ENCODE measurements around the gene PLEK.
"Not testable (repeated sequence)": the region's sequence is repeated elsewhere in the genome, so short reads cannot be mapped to it uniquely, and the experiment has no call there.

PLEK gene, protein sequence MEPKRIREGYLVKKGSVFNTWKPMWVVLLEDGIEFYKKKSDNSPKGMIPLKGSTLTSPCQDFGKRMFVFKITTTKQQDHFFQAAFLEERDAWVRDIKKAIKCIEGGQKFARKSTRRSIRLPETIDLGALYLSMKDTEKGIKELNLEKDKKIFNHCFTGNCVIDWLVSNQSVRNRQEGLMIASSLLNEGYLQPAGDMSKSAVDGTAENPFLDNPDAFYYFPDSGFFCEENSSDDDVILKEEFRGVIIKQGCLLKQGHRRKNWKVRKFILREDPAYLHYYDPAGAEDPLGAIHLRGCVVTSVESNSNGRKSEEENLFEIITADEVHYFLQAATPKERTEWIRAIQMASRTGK

DNA sequence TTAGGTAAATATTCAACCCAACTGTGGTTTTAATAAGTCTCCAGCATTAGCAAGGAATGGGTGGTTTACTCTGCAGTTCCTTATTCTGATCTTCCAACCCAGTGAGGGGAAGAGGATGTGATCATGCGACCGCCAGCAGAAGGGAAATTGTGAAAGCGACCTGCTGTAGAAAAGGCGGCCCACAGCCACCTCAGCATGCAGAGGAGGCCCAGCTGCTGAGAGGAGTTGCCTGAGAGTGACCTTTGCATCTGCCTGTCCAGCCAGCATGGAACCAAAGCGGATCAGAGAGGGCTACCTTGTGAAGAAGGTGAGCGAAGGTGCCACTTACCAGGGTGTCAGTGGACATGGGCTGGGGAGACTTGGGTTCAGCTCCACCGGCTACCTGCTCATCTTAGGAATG lies at the start of gene PLEK:
PLEK (plus strand) TSS at position 196 of the 400 bp plus-strand sequence; CDS start at position 266, 70 bp downstream.
- peak; percentile 30 for DNase-seq (ENCODE audit: low spot score)

DNA sequence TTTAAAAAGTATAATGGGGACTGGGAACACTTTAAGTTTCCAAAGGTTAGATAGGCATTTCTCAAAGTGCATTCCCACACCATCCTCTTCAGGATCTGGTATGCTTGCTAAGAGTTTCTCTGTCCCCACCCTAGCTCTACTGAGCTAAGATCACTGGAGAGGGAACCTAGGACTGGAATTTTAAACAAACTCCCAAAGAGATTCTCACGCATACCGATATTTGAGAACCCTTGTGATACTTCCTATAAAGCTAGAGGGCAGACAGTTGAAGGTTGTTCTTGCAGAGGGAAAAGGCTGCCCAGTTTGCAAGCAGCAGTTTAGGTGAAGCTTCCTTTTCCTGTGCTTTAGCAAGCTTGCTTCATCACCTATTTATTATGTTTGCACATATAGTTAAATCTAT lies 49.0 kb upstream of the PLEK start:
- no peak for DNase-seq (ENCODE audit: low spot score)

DNA sequence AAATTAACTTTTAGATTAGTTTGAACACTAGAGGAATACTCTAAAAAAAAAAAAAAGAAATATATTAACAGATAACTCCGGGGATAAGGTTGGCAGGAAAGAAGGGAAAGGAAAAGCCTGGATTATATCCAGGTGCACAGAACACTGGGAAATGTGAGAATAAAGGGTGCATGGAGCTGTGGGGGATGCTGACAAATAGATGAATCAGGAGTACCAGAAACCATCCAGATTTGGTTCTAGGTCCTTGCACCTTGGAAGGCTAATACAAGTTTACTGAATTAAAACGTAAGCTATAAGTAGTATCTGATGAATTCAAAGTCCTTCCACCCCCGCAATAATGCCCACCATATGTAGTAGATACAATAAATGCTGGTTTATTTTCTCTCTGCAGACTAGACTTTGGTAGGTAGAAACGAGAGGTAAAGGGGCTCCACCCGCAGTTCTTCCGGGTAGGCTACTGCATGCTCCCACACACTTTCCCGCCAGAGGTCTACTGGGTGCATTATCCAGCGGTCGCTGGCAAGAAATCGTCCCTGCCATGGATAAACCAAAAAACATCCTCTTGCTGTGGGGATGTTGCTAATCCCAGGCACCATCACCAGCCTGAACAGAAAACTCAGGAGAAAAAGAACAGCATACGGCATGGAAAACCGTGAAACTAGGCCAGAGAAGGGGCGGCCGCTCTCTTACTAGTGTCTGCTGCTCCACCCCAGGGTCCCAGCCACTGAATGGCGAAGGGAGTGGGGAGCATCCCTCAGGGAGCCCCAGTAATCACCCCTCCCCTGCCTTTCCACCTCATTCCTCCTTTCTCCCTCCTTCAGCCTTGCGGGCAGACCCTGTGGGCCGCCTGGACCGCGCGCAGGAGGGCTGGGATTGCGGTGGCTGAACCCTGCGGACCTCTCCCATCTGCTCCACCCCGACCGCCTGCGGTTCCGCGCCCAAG lies 46.8 kb upstream of the PLEK start:
- DNase-seq (ENCODE audit: low spot score), result no peak

DNA sequence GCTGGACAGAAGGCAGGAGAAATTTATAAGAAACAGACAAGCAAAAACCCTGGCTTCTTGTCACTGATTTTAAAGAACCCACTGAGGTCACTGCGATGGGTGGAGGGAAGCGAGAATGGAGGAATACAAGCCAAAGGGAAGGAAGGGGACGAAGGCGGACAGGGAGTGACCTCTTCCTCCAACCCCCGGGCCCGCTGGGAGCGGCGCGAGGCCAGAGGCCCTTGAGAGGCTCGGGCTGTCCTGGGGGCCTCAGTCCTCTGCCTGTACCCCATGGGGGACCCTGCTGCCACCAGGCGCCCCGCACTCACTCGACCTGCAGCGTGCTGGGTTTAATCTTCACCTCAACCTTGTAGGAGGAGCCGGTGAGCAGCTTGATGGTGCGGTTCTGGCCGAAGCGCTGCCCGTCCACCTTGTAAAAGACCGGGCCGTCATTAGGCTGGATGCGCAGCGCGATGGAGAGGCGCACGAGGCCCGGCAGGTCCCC lies 46.1 kb upstream of the PLEK start:
- DNase-seq (ENCODE audit: low spot score), result peak; percentile 16

DNA sequence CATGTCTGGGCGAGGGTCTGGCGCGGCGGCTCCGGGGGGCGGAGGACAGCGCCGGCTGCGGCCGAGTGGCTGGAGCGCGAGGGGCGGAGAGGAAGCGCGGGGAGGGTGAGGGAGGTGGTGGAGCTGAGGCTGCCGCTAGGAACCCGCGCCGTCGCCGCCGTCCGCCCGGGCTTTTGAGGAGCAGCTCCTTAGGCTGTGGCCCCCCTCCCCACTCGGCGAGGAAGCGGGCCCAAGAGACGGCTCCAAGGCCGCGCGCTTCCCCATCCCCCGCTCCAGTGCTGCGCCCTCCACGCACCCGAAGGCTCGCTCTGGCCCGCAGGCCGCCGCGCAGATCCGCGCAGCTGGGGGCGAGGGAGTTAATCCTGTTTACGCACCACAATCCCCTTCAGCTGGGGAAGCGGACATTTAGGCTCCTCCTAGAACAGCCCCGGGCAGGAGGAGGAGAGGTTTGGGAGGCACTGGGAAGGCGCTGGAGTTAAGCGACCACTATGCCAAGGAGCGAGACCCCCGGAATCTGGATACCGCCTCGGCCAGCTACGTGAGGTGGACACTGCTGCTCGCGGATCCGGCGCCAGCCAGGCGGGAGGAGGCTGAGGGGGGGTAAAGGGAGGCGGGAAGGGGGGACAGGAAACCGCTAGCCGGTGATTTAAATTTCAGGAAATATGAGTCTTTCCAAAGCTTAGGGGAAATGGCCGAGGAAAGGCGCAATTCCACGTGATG lies 45.5 kb upstream of the PLEK start, which contains the start of gene CNRIP1:
CNRIP1 (minus strand) TSS at position 552 of the 720 bp plus-strand sequence; CDS start at position 3, 549 bp downstream.
- peak; percentile 62 for DNase-seq (ENCODE audit: low spot score)

DNA sequence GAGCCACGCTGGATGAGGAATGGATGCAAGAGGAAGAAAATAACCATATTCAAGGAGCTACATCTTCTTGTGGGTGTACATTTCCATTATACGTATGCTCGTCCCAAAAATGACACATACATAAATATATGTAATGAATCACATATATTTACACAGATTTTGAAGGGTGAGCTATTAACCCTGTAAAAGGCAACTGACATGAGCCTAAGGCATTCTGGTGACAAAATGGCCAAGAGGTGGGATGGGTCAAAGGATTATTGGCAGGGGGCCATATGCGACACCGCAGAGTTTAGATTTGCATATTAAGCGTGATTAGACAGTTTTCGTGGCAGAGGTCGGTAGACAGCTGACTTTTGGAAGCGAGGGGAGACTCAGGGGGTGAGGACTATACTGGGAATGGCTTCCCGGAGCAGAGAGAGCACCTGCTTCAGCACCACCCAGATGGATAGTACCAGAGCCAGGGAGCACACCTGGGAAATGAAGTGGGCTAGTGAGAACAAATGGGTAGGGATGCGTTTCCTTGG lies 44.9 kb upstream of the PLEK start:
- no peak for DNase-seq (ENCODE audit: low spot score)

DNA sequence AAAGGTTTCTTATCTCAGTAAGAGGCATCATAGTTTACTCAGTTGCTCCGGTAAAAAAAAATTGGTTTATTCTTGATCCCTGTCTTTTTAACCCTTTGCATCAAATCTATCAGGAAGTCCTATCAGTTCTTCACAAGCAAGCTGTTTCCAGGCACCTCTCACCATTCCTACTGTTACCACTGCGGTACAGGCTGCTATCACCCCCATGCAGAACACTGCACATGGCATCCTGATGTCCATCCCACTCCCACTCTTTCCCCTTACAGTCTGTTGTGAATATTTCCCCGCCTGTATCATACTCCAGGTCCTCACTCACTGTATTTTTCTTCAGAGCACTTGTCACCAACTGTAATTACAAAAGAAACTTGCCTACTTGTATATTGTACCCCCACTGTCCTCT lies 40.0 kb upstream of the PLEK start:
- DNase-seq (ENCODE audit: low spot score), result no peak

DNA sequence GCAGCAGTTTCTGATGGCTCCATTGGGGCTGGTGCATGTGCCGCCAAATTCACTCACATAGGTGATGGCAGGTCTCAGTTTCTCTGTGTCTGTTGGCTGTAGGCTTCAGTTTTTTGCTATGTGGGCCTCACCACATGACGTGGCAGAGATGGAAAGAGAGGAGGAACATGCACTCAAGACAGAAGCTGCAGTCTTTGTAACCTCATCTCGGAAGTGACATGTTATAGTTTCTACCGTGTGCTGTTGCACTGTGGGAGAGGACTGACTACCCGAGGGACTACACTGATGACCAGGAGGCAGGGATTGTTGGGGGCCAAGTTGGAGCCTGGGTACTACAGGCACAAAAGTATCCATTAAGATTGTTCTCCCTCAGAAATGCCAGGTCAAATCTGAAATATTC lies 36.2 kb upstream of the PLEK start:
- DNase-seq (ENCODE audit: low spot score), result no peak

DNA sequence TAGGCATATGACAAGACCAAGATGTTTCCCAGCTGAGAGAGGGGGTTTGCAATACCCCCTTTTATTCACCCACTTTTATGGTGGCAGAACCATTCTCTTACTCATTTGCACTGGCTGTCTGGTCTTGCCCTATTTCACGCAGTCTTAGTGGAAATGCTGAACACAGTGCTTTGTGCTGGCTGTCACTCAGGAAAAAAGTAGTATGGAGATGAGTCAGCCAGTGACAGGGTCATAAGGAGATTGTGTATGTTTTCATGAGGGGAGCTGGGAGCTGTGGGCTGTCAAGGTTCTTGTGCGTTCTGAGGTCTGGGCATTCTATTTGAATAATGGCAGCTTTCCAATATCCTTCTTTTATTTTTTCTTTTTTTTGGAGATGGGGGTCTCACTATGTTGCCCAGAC lies 34.4 kb upstream of the PLEK start:
- no peak for DNase-seq (ENCODE audit: low spot score)

DNA sequence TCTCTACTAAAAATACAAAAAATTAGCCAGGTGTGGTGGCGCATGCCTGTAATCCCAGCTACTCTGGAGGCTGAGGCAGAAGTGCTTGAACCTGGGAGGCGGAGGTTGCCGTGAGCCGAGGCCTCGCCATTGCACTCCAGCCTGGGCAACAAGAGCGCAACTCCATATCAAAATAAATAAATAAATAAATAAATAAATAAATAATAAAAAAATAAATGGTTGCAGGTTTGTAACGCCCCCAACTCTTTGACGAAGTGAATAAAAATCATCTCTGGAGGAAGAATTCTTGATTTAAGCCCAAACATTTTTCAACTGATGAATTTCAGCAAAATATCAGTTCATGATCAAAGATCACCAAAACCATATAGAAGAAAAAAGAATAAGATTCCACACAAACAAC lies 32.1 kb upstream of the PLEK start:
- no peak for DNase-seq (ENCODE audit: low spot score)

DNA sequence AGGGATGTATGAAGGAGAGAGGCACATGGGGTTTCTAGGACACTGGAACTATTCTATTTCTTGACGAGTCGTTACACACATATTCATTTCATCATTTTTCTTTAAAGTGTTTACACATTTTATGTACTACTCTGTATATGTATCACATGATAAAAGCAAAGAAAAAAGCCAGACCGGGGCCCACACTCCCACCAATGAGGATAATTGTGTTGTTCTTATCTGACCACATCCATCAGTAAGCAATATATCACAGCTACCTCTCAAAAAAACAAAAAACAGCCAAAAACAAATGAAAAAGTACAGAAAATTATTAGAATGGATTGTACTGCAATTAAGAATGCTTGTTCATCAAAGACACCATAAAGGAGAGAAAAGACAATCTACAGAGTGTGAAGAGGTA lies 31.2 kb upstream of the PLEK start:
- no peak for DNase-seq (ENCODE audit: low spot score)

DNA sequence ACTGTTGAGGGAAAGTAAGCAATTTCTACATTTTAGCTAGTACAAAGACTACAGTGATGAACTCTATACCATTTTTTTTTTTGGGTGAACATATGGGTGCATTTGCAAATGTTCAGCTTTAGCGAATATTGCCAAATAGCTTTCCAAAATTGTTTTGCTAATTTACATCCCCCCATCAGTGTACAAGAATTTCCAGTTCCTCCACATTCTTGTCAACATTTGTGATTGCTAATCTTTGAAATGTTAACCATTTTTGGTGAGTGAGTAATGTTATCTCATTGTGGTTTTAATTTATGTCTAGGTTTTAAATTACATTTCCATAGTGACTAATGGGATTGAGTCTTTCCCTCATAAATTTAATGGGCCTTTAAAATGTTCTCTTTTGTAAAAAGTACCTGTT lies 28.9 kb upstream of the PLEK start:
- peak; percentile 44 for DNase-seq (ENCODE audit: low spot score)

DNA sequence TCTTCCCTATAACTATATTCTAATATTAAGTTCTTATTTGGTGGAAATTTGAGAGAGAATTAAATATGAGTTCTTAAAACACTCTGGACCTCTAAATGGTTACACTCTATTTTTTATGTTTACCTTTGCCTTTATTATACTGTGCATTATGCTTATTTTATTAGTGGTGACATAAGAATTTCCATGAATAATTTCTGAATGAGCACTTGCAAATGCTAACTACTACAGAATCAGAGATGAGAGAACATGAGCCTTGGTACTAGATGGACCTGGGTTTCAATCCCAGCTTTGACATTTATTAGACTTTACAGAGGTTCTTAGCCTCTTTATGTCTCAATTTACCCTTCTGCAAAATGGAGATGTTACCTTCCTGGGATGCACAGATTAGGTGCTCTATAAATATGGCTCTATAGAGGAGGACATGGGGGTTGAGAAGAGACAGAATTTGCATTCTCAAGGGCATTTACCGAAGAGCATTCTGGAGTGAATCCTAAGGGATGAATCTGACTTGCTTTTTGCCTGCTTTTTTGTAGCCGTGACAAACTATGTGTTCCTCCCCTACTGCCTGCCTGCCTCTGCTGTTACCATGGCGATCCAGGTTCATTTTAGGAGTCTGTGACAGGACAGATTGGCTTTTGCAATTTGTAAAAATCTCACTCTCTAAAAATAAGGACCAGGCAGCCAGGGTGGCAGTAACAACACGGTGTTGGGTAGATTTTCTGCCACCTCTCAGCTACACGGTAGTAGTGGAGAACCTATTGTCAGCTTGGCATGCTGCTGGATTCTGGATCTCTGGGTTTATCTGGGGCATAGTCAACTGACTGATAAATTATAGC lies 24.6 kb upstream of the PLEK start:
- no peak for DNase-seq (ENCODE audit: low spot score)

DNA sequence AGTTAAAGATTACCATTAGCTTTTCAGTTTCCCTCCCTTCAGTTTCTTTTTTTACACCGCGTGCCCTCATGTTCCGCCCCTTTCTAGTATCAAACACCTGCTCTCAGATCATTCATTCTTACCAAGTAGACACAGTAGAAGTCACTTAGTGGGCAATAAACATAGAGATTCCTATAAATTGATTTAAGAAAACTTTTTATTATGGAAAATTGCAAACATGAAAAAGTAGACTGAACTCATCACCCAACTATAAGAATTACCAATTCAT lies 24.1 kb upstream of the PLEK start:
- DNase-seq (ENCODE audit: low spot score), result no peak

DNA sequence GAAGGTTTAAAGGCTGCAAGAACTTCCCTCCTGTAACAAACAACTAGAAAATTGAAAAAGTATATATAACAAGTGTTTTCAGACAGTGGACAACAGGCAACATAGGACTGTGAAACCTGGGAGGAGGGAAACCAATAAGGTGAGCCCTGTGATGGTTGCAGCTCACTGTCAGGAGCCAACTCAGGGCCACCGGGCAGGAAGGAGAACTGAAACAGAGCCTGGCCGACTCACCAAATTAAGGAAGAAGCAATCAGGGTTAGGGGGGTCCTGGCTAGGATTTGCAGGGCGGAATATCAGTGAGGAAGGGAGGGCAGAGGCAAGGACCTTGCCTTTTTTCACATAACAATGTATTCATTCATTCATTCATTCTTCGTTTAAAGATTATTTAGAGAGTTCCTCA lies 23.5 kb upstream of the PLEK start:
- no peak for DNase-seq (ENCODE audit: low spot score)

DNA sequence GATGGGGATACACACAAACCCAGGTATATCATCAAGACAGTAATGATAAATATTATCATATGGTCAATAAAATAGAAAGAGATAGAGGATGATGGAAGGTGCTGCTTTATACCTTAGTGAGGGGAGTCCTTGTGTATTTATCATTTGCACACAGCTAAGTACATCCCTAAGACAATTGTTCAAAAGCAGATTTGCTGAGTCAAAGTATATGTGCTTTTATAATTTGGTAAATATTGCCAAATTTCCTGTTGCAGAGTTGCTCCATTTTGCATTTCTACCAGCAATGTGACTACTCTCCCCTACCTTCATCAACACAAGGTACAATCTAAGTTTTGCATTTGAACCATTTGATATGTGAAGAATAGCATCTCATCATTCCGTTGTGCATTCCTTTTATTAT lies 22.6 kb upstream of the PLEK start:
- DNase-seq (ENCODE audit: low spot score), result no peak

DNA sequence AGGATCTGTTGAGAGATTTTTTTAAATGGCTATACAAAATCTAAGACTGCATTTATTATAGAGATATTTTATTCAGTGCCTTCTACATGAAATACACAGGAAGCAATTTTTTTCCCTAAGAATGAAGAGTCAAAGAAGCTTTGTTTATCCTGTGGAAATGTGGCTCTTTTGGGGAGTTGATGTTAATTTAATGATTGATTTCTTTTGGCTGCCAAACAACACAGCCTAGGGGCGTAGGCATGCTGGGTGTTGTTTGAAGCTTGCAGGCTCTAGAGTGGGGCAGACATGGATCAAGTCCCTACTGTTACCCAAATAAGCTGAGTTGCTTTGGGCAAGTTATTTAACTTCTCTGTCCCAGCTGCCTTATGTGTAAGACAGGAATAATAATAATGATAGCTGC lies 21.1 kb upstream of the PLEK start:
- DNase-seq (ENCODE audit: low spot score), result no peak

DNA sequence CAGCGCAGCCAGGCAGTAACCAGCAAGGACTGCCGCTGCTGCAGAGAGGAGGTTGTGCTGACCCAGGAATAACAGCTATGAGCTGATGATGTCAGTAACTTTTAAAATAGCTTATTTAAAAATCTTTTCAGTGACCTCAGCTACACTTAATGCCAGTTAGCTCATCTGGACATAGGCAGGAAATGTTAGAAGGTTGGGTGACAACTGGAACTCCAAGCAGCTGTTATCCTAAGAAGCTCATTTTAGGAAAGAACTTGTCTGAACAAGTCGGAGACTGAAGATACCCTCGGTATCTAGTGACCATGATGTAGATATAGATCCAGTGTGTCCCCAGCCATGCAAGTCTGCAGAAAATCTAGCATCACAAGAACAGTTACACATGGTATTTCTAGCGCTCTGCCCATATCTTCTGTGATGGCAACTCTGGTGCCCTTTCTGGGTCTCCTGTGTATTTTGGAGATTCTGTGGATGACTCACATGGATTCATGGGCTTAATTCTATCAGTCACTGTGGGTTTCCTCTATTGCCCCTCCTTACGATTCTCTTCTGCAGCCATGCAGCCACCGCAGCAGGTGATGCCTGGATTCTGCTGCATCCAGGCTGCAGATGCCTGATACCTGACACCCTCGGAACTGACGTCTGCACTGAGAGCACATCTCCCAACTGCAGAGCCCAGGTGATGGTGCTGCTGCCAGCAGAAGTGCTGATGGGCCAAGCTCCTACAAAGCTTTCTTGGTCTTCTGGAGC lies 19.8 kb upstream of the PLEK start:
- no peak for DNase-seq (ENCODE audit: low spot score)

DNA sequence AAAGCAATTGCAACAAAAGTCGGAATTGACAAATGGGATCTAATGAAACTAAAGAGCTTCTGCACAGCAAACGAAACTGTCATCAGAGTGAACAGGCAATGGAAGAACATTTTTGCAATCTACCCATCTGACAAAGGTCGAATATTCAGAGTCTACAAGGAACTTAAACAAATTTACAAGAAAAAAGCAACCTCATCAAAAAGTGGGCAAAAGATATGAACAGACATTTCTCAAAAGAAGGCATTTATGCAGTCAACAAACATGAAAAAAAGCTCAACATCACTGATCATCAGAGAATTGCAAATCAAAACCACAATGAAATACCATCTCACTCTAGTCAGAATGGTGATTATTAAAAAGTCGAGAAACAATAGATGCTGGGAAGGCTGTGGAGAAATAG lies 16.0 kb upstream of the PLEK start:
- DNase-seq (ENCODE audit: low spot score), result not testable (repeated sequence)

DNA sequence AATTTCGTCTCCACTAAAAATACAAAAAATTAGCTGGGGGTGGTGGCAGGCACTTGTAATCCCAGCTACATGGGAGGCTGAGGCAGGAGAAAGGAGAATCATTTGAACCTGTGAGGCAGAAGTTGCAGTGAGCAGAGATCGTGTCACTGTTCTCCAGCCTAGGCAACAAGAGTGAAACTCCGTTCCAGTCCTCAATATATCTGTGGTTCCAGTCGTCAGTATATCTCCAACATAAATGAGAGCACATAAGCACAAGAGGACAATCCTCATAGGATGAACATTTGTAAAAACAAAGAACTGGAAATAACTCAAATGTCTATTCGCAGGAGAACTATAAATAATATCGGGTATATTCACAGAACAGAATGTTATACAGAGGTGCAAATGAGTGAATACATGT lies 13.1 kb upstream of the PLEK start:
- no peak for DNase-seq (ENCODE audit: low spot score)
